NB4 (cell line): ENCODE measurements around the gene CPLX1.

Source experiments
- DNase-seq: peaks from one replicate; pipeline ENCODE4 v3.0.0; 2010; ENCODE audit warnings: low read depth
- H3K4me3 ChIP-seq: one replicate; pipeline ENCODE4 v1.5.1; 2011; ENCODE audit warnings: mild to moderate bottlenecking, low read depth, low read length, moderate library complexity
- MYC ChIP-seq: IDR thresholded peaks from 2 replicates; pipeline ENCODE4 v1.6.1; 2011; ENCODE audit warnings: low read depth, low read length
- POLR2A ChIP-seq: IDR thresholded peaks from 2 replicates; pipeline ENCODE4 v1.6.1; 2011; ENCODE audit warnings: mild to moderate bottlenecking; ENCODE audit not compliant: insufficient read length; ENCODE audit errors: extremely low read depth
- TF ChIP-seq, protein P1 (sequence below): IDR thresholded peaks from 2 replicates; pipeline ENCODE4 v1.6.1; 2011; ENCODE audit warnings: low read depth, low read length
- TF ChIP-seq, protein P2 (sequence below): IDR thresholded peaks from one replicate; pipeline ENCODE4 v1.5.1; 2012; ENCODE audit warnings: low read depth, low read length

Gene CPLX1

DNA sequence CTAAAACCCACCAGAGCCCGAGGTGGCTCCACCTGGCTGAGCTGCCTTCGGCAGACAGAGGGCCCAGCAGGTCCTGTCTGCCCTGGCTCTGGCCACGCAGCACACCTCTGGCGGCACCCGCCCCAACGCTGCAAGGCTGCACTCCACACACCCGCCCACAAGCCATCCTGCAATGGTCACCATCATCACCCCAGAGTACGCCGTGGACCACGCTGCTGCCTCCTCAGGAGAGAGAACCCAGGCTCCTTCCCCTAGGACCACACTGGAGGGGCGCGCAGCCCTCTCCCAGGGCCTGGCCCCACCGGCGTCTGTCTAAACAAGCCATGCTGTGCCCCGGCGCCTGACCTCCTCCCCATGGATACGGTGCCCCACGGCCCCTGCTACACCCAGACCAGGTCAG is 39.6 kb upstream of the CPLX1 start:
- DNase-seq, result no peak
- TF ChIP-seq, protein P1, sequence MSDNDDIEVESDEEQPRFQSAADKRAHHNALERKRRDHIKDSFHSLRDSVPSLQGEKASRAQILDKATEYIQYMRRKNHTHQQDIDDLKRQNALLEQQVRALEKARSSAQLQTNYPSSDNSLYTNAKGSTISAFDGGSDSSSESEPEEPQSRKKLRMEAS, result no peak
- no peak for TF ChIP-seq POLR2A
- no peak for TF ChIP-seq MYC
- TF ChIP-seq, protein P2, sequence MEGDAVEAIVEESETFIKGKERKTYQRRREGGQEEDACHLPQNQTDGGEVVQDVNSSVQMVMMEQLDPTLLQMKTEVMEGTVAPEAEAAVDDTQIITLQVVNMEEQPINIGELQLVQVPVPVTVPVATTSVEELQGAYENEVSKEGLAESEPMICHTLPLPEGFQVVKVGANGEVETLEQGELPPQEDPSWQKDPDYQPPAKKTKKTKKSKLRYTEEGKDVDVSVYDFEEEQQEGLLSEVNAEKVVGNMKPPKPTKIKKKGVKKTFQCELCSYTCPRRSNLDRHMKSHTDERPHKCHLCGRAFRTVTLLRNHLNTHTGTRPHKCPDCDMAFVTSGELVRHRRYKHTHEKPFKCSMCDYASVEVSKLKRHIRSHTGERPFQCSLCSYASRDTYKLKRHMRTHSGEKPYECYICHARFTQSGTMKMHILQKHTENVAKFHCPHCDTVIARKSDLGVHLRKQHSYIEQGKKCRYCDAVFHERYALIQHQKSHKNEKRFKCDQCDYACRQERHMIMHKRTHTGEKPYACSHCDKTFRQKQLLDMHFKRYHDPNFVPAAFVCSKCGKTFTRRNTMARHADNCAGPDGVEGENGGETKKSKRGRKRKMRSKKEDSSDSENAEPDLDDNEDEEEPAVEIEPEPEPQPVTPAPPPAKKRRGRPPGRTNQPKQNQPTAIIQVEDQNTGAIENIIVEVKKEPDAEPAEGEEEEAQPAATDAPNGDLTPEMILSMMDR, result no peak
- no peak overlapping the region for H3K4me3 ChIP-seq

DNA sequence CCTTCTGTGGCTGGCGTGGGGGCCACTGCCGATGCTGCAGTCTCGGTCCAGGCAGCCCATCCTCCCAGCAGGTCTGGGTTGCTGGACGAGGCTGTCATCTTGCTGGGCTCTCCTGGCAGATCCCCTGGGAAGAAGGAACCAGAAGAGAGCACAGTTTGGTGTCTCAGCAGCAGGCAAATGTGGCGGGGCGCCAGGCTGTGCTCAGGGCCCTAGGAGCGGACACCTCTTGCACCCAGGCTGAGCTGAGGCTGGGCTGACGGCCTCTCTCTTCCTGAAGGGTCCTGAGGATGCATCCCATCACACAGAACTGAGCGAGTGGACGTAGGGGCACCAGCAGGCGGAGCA is 39.2 kb upstream of the CPLX1 start:
- no peak overlapping the region for H3K4me3 ChIP-seq
- no peak for TF ChIP-seq MYC
- TF ChIP-seq, protein P1, result no peak
- TF ChIP-seq, protein P2, result no peak
- TF ChIP-seq POLR2A, result no peak
- no peak for DNase-seq

DNA sequence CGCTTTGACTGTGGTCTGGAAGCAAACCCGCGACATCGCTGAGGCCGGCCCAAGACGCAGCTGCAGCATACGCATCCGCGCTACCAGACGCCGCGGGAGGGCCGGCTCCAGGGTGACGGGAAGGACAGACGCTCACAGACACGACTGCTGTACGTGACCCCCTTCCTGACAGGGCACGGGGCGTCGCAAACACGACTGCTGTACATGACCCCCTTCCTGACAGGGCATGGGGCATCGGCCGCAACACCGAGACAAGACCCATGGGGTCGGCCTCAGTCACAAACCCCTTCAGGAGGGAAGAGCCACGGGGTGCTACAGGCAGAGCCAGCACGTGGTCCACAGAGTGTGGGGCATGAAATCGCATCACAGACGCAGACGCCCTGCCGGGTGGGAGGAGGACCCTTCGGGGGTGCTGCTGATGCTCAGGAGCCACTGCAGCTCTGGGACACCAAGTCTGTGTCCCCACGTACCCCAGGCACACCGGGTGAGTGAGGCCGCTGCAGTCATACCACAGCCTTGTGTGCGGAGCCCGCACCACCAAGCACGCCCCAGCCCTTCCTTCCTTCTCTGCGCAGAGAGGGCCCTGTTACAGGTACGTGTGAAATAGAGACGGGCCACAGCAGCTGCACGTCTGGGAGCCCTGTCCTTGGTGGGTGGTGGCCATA is 38.7 kb upstream of the CPLX1 start:
- no peak for DNase-seq
- TF ChIP-seq, protein P1, result no peak
- TF ChIP-seq POLR2A, result no peak
- no peak for TF ChIP-seq MYC
- TF ChIP-seq, protein P2, result no peak

DNA sequence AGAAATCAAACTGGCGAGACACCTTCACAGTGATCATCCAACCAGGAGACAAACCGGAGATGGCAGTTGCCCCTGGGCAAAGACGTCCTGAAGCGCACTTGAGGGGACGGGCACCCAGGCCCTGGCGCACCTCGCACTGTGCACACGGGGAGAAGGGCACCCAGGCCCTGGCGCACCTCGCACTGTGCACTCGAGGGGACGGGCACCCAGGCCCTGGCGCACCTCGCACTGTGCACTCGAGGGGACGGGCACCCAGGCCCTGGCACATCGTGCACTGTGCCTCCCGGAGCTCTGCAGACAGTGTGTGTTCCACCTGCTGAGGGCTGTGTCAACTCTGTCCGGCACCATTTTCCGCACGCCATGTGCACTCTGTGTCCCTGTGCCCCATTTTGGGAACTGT is 34.6 kb upstream of the CPLX1 start:
- TF ChIP-seq, protein P2, result no peak
- TF ChIP-seq POLR2A, result no peak
- TF ChIP-seq, protein P1, result no peak
- no peak for TF ChIP-seq MYC
- DNase-seq, result no peak
- no peak overlapping the region for H3K4me3 ChIP-seq

More for the DNA sequence above, 38.7 kb upstream of the CPLX1 start:
- no peak overlapping the region for H3K4me3 ChIP-seq

DNA sequence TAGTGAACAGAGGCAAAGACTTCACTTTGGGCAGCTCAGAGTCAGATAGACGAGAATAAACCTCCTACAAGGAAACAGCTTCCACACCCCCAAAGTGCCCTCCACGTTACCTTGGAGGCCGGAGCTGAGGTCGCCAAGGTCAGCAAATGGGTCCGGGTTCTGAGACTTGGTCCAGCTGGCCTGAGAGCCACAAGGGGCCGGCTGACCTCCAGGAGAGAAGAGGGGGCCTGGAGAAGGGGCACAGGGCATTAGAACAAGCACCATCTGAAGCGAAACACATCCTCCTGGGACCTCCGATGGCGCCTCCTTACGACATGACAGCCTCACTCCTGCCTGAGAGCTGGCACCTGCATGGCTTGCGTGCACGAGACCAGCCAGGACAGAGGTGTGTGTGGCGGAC is 33.6 kb upstream of the CPLX1 start:
- no peak overlapping the region for H3K4me3 ChIP-seq
- TF ChIP-seq, protein P2, result no peak
- DNase-seq, result no peak

DNA sequence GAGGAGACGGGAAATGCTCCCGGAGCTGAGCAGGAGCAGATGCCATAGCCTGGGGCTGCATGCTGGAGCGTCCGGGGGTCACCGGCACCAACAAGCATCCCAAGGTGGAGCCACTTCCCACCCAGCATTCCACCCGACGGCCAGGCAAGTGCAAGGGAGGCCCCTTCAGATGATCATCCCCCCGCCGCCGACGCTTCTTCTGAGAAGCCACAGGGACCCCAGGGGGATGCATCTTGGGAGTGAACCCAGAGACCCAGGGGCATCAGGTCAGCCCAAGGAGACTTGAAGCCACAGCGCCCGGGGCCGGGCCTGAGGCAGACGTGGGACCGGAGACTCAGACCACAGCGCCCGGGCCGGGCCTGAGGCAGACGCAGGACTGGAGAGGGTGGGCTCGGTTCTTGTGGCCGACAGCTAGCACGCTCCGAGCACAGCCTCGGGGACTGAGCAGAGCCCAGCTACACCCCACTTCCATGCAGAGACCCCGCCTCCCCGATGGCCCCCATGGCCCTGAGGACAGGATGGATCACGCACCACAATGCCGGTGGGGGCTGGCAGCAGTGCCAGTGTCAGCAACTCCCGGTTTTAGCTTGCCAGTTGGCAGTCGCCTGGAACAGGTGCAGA is 33.0 kb upstream of the CPLX1 start:
- DNase-seq, result no peak
- TF ChIP-seq POLR2A, result no peak
- H3K4me3 ChIP-seq, result no peak overlapping the region
